ENCODE measurements around the gene RPN1.
"Not testable (repeated sequence)": the region's sequence is repeated elsewhere in the genome, so short reads cannot be mapped to it uniquely, and the experiment has no call there.

RPN1 gene

GRCh38 chr3:128655531-128655930 is 4.9 kb upstream of the RPN1 start:
- Histone ChIP-seq H4K8ac (ENCODE audit: low read depth, low read length) (no peak overlapping the region), H3K27me3 (ENCODE audit: insufficient read depth, low read length, poor library complexity) (no peaks in the 10 kb centered on the region), H3K4me1 (ENCODE audit: control insufficient read depth, low read depth, low read length) (no peaks in the 10 kb centered on the region), H3K79me2 (ENCODE audit: control insufficient read depth, insufficient read depth, low read length) (peaks cover under 1% of the 10 kb centered on the region), H2BK15ac (replicated peaks; ENCODE audit: low read depth) (no peak overlapping the region), H3K23ac (ENCODE audit: low read length) (no peak overlapping the region), H3K27ac (ENCODE audit: low read depth, low read length) (no peak overlapping the region), H3K79me1 (ENCODE audit: low read length) (no peaks in the 10 kb centered on the region), H3K4me2 (ENCODE audit: low read length) (no peak overlapping the region), H3K18ac (ENCODE audit: low read length) (no peak overlapping the region), H2BK120ac (ENCODE audit: low read depth, low read length) (no peak overlapping the region), H3K4ac (ENCODE audit: low read depth, low read length) (no peak overlapping the region), H2AK5ac (ENCODE audit: low read length) (no peak overlapping the region), H2BK5ac (ENCODE audit: low read length) (no peak overlapping the region), H3K9ac (ENCODE audit: low read length) (no peak overlapping the region), H3K4me3 (ENCODE audit: low read length) (no peak overlapping the region), H3K56ac (ENCODE audit: low read length) (no peak overlapping the region), H3K36me3 (ENCODE audit: control insufficient read depth, insufficient read depth, low read length) (no peaks in the 10 kb centered on the region), H4K5ac (ENCODE audit: low read length) (no peak overlapping the region)
- WGBS (ENCODE audit: extremely low coverage, insufficient coverage, low lambda C conversion rate): 100% methylated on average over 1 of the region's 3 CpGs
- no peak for DNase-seq

DNA sequence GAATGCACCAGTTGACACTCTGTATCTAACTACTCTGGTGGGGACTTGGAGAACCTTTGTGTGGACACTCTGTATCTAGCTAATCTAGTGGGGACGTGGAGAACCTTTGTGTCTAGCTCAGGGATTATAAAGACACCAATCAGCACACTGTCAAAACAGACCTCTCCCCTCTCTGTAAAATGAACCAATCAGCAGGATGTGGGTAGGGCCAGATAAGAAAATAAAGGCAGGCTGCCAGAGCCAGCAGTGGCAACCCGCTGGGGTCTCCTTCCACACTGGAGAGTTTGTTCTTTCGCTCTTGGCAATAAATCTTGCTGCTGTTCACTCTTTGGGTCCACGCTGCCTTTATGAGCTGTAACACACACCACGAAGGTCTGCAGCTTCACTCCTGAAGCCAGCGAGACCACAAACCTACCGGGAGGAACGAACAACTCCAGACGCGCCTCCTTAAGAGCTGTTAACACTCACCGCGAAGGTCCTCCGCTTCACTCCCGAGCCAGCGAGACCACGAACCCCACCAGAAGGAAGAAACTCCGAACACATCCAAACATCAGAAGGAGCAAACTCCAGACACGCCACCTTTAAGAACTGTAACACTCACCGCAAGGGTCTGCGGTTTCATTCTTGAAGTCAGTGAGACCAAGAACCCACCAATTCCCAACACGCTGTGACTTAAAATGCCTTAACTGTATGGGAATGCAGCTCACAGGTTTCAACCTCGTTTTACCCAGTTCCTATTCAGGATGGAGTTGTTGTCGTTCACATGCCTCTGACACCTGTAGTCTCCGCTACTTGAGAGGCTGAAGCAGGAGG is 3.6 kb upstream of the RPN1 start:
- not testable (repeated sequence) for DNase-seq
- WGBS (ENCODE audit: extremely low coverage, insufficient coverage, low lambda C conversion rate): no CpG with 5 or more reads among the region's 24 CpGs

GRCh38 chr3:128653383-128653992 is 2.9 kb upstream of the RPN1 start:
- not testable (repeated sequence) for H4K8ac ChIP-seq (ENCODE audit: low read depth, low read length); H3K4me2 ChIP-seq (ENCODE audit: low read length); H3K27me3 ChIP-seq (ENCODE audit: insufficient read depth, low read length, poor library complexity); H2AK5ac ChIP-seq (ENCODE audit: low read length); H3K56ac ChIP-seq (ENCODE audit: low read length); H3K36me3 ChIP-seq (ENCODE audit: control insufficient read depth, insufficient read depth, low read length); H3K27ac ChIP-seq (ENCODE audit: low read depth, low read length); H3K4me1 ChIP-seq (ENCODE audit: control insufficient read depth, low read depth, low read length); H3K4me3 ChIP-seq (ENCODE audit: low read length); H2BK15ac ChIP-seq (replicated peaks; ENCODE audit: low read depth); H3K18ac ChIP-seq (ENCODE audit: low read length); H3K4ac ChIP-seq (ENCODE audit: low read depth, low read length); H3K9ac ChIP-seq (ENCODE audit: low read length); H4K5ac ChIP-seq (ENCODE audit: low read length); H3K79me1 ChIP-seq (ENCODE audit: low read length); H3K23ac ChIP-seq (ENCODE audit: low read length); H2BK120ac ChIP-seq (ENCODE audit: low read depth, low read length); DNase-seq; H2BK5ac ChIP-seq (ENCODE audit: low read length)
- peaks cover 21% of the 10 kb centered on the region for H3K79me2 ChIP-seq (ENCODE audit: control insufficient read depth, insufficient read depth, low read length)
- WGBS (ENCODE audit: extremely low coverage, insufficient coverage, low lambda C conversion rate): no CpG with 5 or more reads among the region's 43 CpGs

More for the DNA sequence above, 3.6 kb upstream of the RPN1 start:
- H2AK5ac ChIP-seq (ENCODE audit: low read length); H2BK120ac ChIP-seq (ENCODE audit: low read depth, low read length); H3K4ac ChIP-seq (ENCODE audit: low read depth, low read length); H3K9ac ChIP-seq (ENCODE audit: low read length); H4K8ac ChIP-seq (ENCODE audit: low read depth, low read length); H3K23ac ChIP-seq (ENCODE audit: low read length); H3K4me3 ChIP-seq (ENCODE audit: low read length); H2BK15ac ChIP-seq (replicated peaks; ENCODE audit: low read depth); H3K79me1 ChIP-seq (ENCODE audit: low read length); H3K4me2 ChIP-seq (ENCODE audit: low read length); H4K5ac ChIP-seq (ENCODE audit: low read length); H3K27me3 ChIP-seq (ENCODE audit: insufficient read depth, low read length, poor library complexity); H3K56ac ChIP-seq (ENCODE audit: low read length); H3K27ac ChIP-seq (ENCODE audit: low read depth, low read length); H3K36me3 ChIP-seq (ENCODE audit: control insufficient read depth, insufficient read depth, low read length); H3K4me1 ChIP-seq (ENCODE audit: control insufficient read depth, low read depth, low read length); H2BK5ac ChIP-seq (ENCODE audit: low read length); H3K18ac ChIP-seq (ENCODE audit: low read length): not testable (repeated sequence)
- peaks cover 14% of the 10 kb centered on the region for H3K79me2 ChIP-seq (ENCODE audit: control insufficient read depth, insufficient read depth, low read length)

GRCh38 chr3:128648940-128649663 is 1.5 kb downstream of the RPN1 start:
- H3K4ac ChIP-seq (ENCODE audit: low read depth, low read length): no peak overlapping the region
- H2BK15ac ChIP-seq (replicated peaks; ENCODE audit: low read depth): no peak overlapping the region
- H3K4me3 ChIP-seq (ENCODE audit: low read length): peak overlapping the region; percentile 99
- no peak overlapping the region for H3K27ac ChIP-seq (ENCODE audit: low read depth, low read length)
- H3K4me2 ChIP-seq (ENCODE audit: low read length): peak overlapping the region; percentile 57
- no CpG with 5 or more reads among the region's 8 CpGs for WGBS (ENCODE audit: extremely low coverage, insufficient coverage, low lambda C conversion rate)
- no peak overlapping the region for H2AK5ac ChIP-seq (ENCODE audit: low read length)
- H2BK120ac ChIP-seq (ENCODE audit: low read depth, low read length): no peak overlapping the region
- no peak overlapping the region for H3K23ac ChIP-seq (ENCODE audit: low read length)
- no peak overlapping the region for H3K18ac ChIP-seq (ENCODE audit: low read length)
- peak overlapping the region; percentile 100 for H3K9ac ChIP-seq (ENCODE audit: low read length)
- no peak overlapping the region for H2BK5ac ChIP-seq (ENCODE audit: low read length)
- no peaks in the 10 kb centered on the region for H3K36me3 ChIP-seq (ENCODE audit: control insufficient read depth, insufficient read depth, low read length)
- no peaks in the 10 kb centered on the region for H3K4me1 ChIP-seq (ENCODE audit: control insufficient read depth, low read depth, low read length)
- no peaks in the 10 kb centered on the region for H3K27me3 ChIP-seq (ENCODE audit: insufficient read depth, low read length, poor library complexity)
- peaks cover 5% of the 10 kb centered on the region for H3K79me1 ChIP-seq (ENCODE audit: low read length)
- H4K8ac ChIP-seq (ENCODE audit: low read depth, low read length): no peak overlapping the region
- H4K5ac ChIP-seq (ENCODE audit: low read length): no peak overlapping the region
- H3K79me2 ChIP-seq (ENCODE audit: control insufficient read depth, insufficient read depth, low read length): peaks cover 54% of the 10 kb centered on the region
- DNase-seq: no peak
- H3K56ac ChIP-seq (ENCODE audit: low read length): peak overlapping the region; percentile 99

GRCh38 chr3:128648402-128648801 is 2.2 kb downstream of the RPN1 start:
- H4K8ac ChIP-seq (ENCODE audit: low read depth, low read length): no peak overlapping the region
- no peak overlapping the region for H3K4ac ChIP-seq (ENCODE audit: low read depth, low read length)
- no peak overlapping the region for H3K4me2 ChIP-seq (ENCODE audit: low read length)
- no peaks in the 10 kb centered on the region for H3K4me1 ChIP-seq (ENCODE audit: control insufficient read depth, low read depth, low read length)
- peaks cover 5% of the 10 kb centered on the region for H3K79me1 ChIP-seq (ENCODE audit: low read length)
- H4K5ac ChIP-seq (ENCODE audit: low read length): no peak overlapping the region
- no CpG with 5 or more reads among the region's 4 CpGs for WGBS (ENCODE audit: extremely low coverage, insufficient coverage, low lambda C conversion rate)
- H2BK120ac ChIP-seq (ENCODE audit: low read depth, low read length): no peak overlapping the region
- peak overlapping the region; percentile 33 for H3K9ac ChIP-seq (ENCODE audit: low read length)
- H3K4me3 ChIP-seq (ENCODE audit: low read length): no peak overlapping the region
- H3K27me3 ChIP-seq (ENCODE audit: insufficient read depth, low read length, poor library complexity): no peaks in the 10 kb centered on the region
- H3K36me3 ChIP-seq (ENCODE audit: control insufficient read depth, insufficient read depth, low read length): peaks cover 1% of the 10 kb centered on the region
- H3K23ac ChIP-seq (ENCODE audit: low read length): no peak overlapping the region
- H2BK15ac ChIP-seq (replicated peaks; ENCODE audit: low read depth): no peak overlapping the region
- H3K18ac ChIP-seq (ENCODE audit: low read length): no peak overlapping the region
- H2BK5ac ChIP-seq (ENCODE audit: low read length): no peak overlapping the region
- H2AK5ac ChIP-seq (ENCODE audit: low read length): no peak overlapping the region
- H3K79me2 ChIP-seq (ENCODE audit: control insufficient read depth, insufficient read depth, low read length): peaks cover 56% of the 10 kb centered on the region
- no peak overlapping the region for H3K56ac ChIP-seq (ENCODE audit: low read length)
- no peak overlapping the region for H3K27ac ChIP-seq (ENCODE audit: low read depth, low read length)
- no peak for DNase-seq

Data from mesendoderm (in vitro differentiated cells).